ENCODE data around the gene SPINT2. TPM values are rescaled to one million over a fixed set of nuclear protein-coding genes. Genes with fewer than 3 reads are reported as not detected.

Gene SPINT2
- total RNA-seq, 1 donor from 2014 or later = 171 TPM

GRCh38 chr19:38285567-38285966, 21.2 kb downstream of the SPINT2 start:
- H3K4me1 ChIP-seq (ENCODE audit: insufficient read depth, low read length) = peaks cover 24% of the 10 kb centered on the region
- H2AFZ ChIP-seq (ENCODE audit: low read depth, low read length) = peak overlapping the region; percentile 58
- H3K27ac ChIP-seq (ENCODE audit: low read depth, low read length) = peak overlapping the region; percentile 26
- H3K27me3 ChIP-seq (ENCODE audit: insufficient read depth, low read length) = no peaks in the 10 kb centered on the region
- no peak overlapping the region for H3K27ac Mint-ChIP-seq (ENCODE audit: unreplicated experiment)
- H3K9ac ChIP-seq (ENCODE audit: low read length) = peak overlapping the region; percentile 20
- no peak for DNase-seq (ENCODE audit: low read depth)
- no peaks in the 10 kb centered on the region for H3K27me3 Mint-ChIP-seq (ENCODE audit: low read depth, unreplicated experiment)
- H4K20me1 ChIP-seq (ENCODE audit: insufficient read depth, low read length) = no peaks in the 10 kb centered on the region
- no peak overlapping the region for H3K4me3 Mint-ChIP-seq (ENCODE audit: unreplicated experiment)
- no peak overlapping the region for H3K4me3 ChIP-seq (ENCODE audit: insufficient read depth, low read depth, low read length)
- no peak for TF ChIP-seq EZH2 (IDR thresholded peaks at IDR 0.05; ENCODE audit: insufficient read depth, low read length)
- no peak for TF ChIP-seq CTCF (IDR thresholded peaks at IDR 0.05; ENCODE audit: insufficient read depth, low read depth, low read length)
- H3K9me3 ChIP-seq (ENCODE audit: insufficient read depth, low read depth, low read length) = no peaks in the 10 kb centered on the region
- peaks cover 8% of the 10 kb centered on the region for H3K36me3 Mint-ChIP-seq (ENCODE audit: low read depth, unreplicated experiment)
- no peaks in the 10 kb centered on the region for H3K79me2 ChIP-seq (ENCODE audit: insufficient read depth, low read length)
- H3K4me2 ChIP-seq (ENCODE audit: low read length) = no peak overlapping the region
- H3K36me3 ChIP-seq (ENCODE audit: insufficient read depth, low read length) = no peaks in the 10 kb centered on the region
- peak; percentile 47 for FAIRE-seq
- no peaks in the 10 kb centered on the region for H3K9me3 Mint-ChIP-seq (ENCODE audit: unreplicated experiment)
- peaks cover 2% of the 10 kb centered on the region for H3K4me1 Mint-ChIP-seq (ENCODE audit: low read depth, unreplicated experiment)

- Histone ChIP-seq H3K4me3 (ENCODE audit: insufficient read depth, low read depth, low read length) (no peak overlapping the region), H4K20me1 (ENCODE audit: insufficient read depth, low read length) (no peaks in the 10 kb centered on the region), H3K36me3 (ENCODE audit: insufficient read depth, low read length) (no peaks in the 10 kb centered on the region), H3K4me2 (ENCODE audit: low read length) (no peak overlapping the region), H3K4me1 (ENCODE audit: insufficient read depth, low read length) (peaks cover 31% of the 10 kb centered on the region), H3K79me2 (ENCODE audit: insufficient read depth, low read length) (no peaks in the 10 kb centered on the region), H3K9me3 (ENCODE audit: insufficient read depth, low read depth, low read length) (no peaks in the 10 kb centered on the region), H3K27ac (ENCODE audit: low read depth, low read length) (no peak overlapping the region), H3K27me3 (ENCODE audit: insufficient read depth, low read length) (no peaks in the 10 kb centered on the region), H2AFZ (ENCODE audit: low read depth, low read length) (peak overlapping the region; percentile 47), H3K9ac (ENCODE audit: low read length) (no peak overlapping the region)
- Mint-ChIP-seq H3K27me3 (ENCODE audit: low read depth, unreplicated experiment) (no peaks in the 10 kb centered on the region), H3K4me3 (ENCODE audit: unreplicated experiment) (no peak overlapping the region), H3K9me3 (ENCODE audit: unreplicated experiment) (no peaks in the 10 kb centered on the region), H3K27ac (ENCODE audit: unreplicated experiment) (no peak overlapping the region), H3K4me1 (ENCODE audit: low read depth, unreplicated experiment) (peaks cover 8% of the 10 kb centered on the region), H3K36me3 (ENCODE audit: low read depth, unreplicated experiment) (peaks cover 14% of the 10 kb centered on the region)
- DNase-seq (ENCODE audit: low read depth) = no peak
- FAIRE-seq = no peak
- TF ChIP-seq EZH2 (IDR thresholded peaks at IDR 0.05; ENCODE audit: insufficient read depth, low read length) (no peak), CTCF (IDR thresholded peaks at IDR 0.05; ENCODE audit: insufficient read depth, low read depth, low read length) (no peak)
Measured at GRCh38 chr19:38287604-38288003, 23.2 kb downstream of the SPINT2 start.

GRCh38 chr19:38288123-38288855, 23.9 kb downstream of the SPINT2 start:
- no peak overlapping the region for H3K27ac ChIP-seq (ENCODE audit: low read depth, low read length)
- peaks cover 18% of the 10 kb centered on the region for H3K36me3 Mint-ChIP-seq (ENCODE audit: low read depth, unreplicated experiment)
- H3K4me3 ChIP-seq (ENCODE audit: insufficient read depth, low read depth, low read length) = no peak overlapping the region
- no peak overlapping the region for H2AFZ ChIP-seq (ENCODE audit: low read depth, low read length)
- no peaks in the 10 kb centered on the region for H3K27me3 ChIP-seq (ENCODE audit: insufficient read depth, low read length)
- FAIRE-seq = no peak
- H3K4me1 Mint-ChIP-seq (ENCODE audit: low read depth, unreplicated experiment) = peaks cover 8% of the 10 kb centered on the region
- no peaks in the 10 kb centered on the region for H3K9me3 ChIP-seq (ENCODE audit: insufficient read depth, low read depth, low read length)
- DNase-seq (ENCODE audit: low read depth) = no peak
- H3K79me2 ChIP-seq (ENCODE audit: insufficient read depth, low read length) = no peaks in the 10 kb centered on the region
- H3K4me3 Mint-ChIP-seq (ENCODE audit: unreplicated experiment) = no peak overlapping the region
- no peak overlapping the region for H3K27ac Mint-ChIP-seq (ENCODE audit: unreplicated experiment)
- no peak overlapping the region for H3K4me2 ChIP-seq (ENCODE audit: low read length)
- no peaks in the 10 kb centered on the region for H3K36me3 ChIP-seq (ENCODE audit: insufficient read depth, low read length)
- peaks cover 31% of the 10 kb centered on the region for H3K4me1 ChIP-seq (ENCODE audit: insufficient read depth, low read length)
- no peaks in the 10 kb centered on the region for H4K20me1 ChIP-seq (ENCODE audit: insufficient read depth, low read length)
- no peak for TF ChIP-seq CTCF (IDR thresholded peaks at IDR 0.05; ENCODE audit: insufficient read depth, low read depth, low read length)
- TF ChIP-seq EZH2 (IDR thresholded peaks at IDR 0.05; ENCODE audit: insufficient read depth, low read length) = no peak
- H3K9me3 Mint-ChIP-seq (ENCODE audit: unreplicated experiment) = no peaks in the 10 kb centered on the region
- H3K27me3 Mint-ChIP-seq (ENCODE audit: low read depth, unreplicated experiment) = no peaks in the 10 kb centered on the region
- H3K9ac ChIP-seq (ENCODE audit: low read length) = no peak overlapping the region
